Measurements from ENCODE around the gene ELP2.
"Not testable (repeated sequence)": the region's sequence is repeated elsewhere in the genome, so short reads cannot be mapped to it uniquely, and the experiment has no call there.

DNA sequence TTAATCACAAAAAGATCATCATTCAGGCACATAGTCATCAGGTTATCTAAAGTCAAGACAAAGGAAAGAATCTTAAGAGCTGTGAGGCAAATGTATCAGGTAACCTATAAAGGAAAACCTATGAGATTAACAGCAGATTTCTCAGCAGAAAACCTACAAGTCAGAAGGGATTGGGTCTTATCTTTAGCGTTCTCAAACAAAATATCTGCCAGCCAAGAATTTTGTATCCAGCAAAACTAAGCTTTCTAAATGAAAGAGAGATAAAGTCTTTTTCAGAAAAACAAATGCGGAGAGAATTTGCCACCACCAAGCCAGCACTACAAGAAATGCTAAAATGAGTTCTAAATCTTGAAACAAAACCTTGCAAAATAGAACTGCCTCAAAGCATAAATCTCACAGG is 48.6 kb upstream of the ELP2 start:
- not testable (repeated sequence) for TF ChIP-seq EP300 (IDR thresholded peaks at IDR 0.05; ENCODE audit: borderline replicate concordance in 1 of 2, low read depth in 2 of 2, low read length in 2 of 2); CREB1 (IDR thresholded peaks at IDR 0.05); JUN (IDR thresholded peaks at IDR 0.05; ENCODE audit: low read depth, low read length); POLR2A (IDR thresholded peaks at IDR 0.05; ENCODE audit: control extremely low read depth in 1 of 2, low read depth in 2 of 2, low read length in 2 of 2); EZH2 (IDR thresholded peaks at IDR 0.05; ENCODE audit: low read depth, low read length, severe bottlenecking); POLR2AphosphoS5 (IDR thresholded peaks at IDR 0.05; ENCODE audit: low read depth, low read length)
- TF ChIP-seq, protein P1, sequence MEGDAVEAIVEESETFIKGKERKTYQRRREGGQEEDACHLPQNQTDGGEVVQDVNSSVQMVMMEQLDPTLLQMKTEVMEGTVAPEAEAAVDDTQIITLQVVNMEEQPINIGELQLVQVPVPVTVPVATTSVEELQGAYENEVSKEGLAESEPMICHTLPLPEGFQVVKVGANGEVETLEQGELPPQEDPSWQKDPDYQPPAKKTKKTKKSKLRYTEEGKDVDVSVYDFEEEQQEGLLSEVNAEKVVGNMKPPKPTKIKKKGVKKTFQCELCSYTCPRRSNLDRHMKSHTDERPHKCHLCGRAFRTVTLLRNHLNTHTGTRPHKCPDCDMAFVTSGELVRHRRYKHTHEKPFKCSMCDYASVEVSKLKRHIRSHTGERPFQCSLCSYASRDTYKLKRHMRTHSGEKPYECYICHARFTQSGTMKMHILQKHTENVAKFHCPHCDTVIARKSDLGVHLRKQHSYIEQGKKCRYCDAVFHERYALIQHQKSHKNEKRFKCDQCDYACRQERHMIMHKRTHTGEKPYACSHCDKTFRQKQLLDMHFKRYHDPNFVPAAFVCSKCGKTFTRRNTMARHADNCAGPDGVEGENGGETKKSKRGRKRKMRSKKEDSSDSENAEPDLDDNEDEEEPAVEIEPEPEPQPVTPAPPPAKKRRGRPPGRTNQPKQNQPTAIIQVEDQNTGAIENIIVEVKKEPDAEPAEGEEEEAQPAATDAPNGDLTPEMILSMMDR (IDR thresholded peaks at IDR 0.05; ENCODE audit: control extremely low read depth in 1 of 3, insufficient read depth in 1 of 3, low read depth in 1 of 3, low read length in 3 of 3): not testable (repeated sequence)
